HepG2 (cell line): ENCODE results near the gene NR1H3. TPM values are rescaled to one million over a fixed set of nuclear protein-coding genes. Genes with fewer than 3 reads are reported as not detected.

Source experiments
- AHR ChIP-seq: IDR thresholded peaks from 2 replicates; pipeline ENCODE4 v1.6.1; 2018; ENCODE audit warnings: missing genetic modification reagents, missing compliant biosample characterization
- CTCF ChIP-seq: sonication (generic); formaldehyde crosslinking; IDR thresholded peaks from 2 replicates; pipeline ENCODE4 v1.5.0; 2020; ENCODE audit warnings: mild to moderate bottlenecking, missing genetic modification reagents, moderate library complexity
- DDIT3 ChIP-seq: sonication (generic); formaldehyde crosslinking; IDR thresholded peaks from 2 replicates; pipeline ENCODE4 v1.4.0; 2020; ENCODE audit warnings: mild to moderate bottlenecking, missing genetic modification reagents
- GATAD2A ChIP-seq: IDR thresholded peaks from 2 replicates; pipeline ENCODE4 v1.6.1; 2016
- GZF1 ChIP-seq: sonication (generic); formaldehyde crosslinking; IDR thresholded peaks from 2 replicates; pipeline ENCODE4 v1.5.1; 2020; ENCODE audit warnings: mild to moderate bottlenecking, missing genetic modification reagents
- HMGXB4 ChIP-seq, 2 experiments: sonication (generic) in 1 of 2; formaldehyde crosslinking in 1 of 2; IDR thresholded peaks; 2 replicates each; pipeline versions ENCODE4 v1.4.0 to v1.6.1; 2018 to 2020; ENCODE audit warnings: missing genetic modification reagents in 2 of 2, borderline replicate concordance in 1 of 2, low read depth in 1 of 2, mild to moderate bottlenecking in 1 of 2, missing biosample characterization in 1 of 2
- HNRNPL ChIP-seq: fragments of 200-400 bp; formaldehyde crosslinking; IDR thresholded peaks from 2 replicates; pipeline ENCODE4 v1.6.1; 2017; ENCODE audit warnings: mild to moderate bottlenecking, low read depth, low read length
- HOXA5 ChIP-seq: sonication (generic); formaldehyde crosslinking; IDR thresholded peaks from 2 replicates; pipeline ENCODE4 v1.4.0; 2020; ENCODE audit warnings: missing genetic modification reagents
- LCORL ChIP-seq, 2 experiments: fragments of 450-650 bp in 1 of 2; sonication (generic) in 1 of 2; formaldehyde crosslinking in 1 of 2; IDR thresholded peaks; 2 replicates each; pipeline versions ENCODE4 v1.5.0 to v1.6.1; 2017 to 2020; ENCODE audit warnings: antibody characterized with exemption in 1 of 2, missing genetic modification reagents in 1 of 2
- NFE2L2 ChIP-seq: fragments of 150-350 bp; IDR thresholded peaks from 2 replicates; pipeline ENCODE4 v1.6.1; 2014; ENCODE audit warnings: low read length
- PRDM10 ChIP-seq: sonication (generic); formaldehyde crosslinking; IDR thresholded peaks from 2 replicates; pipeline ENCODE4 v1.4.0; 2020; ENCODE audit warnings: low read depth, missing genetic modification reagents
- REPIN1 ChIP-seq: sonication (generic); formaldehyde crosslinking; IDR thresholded peaks from 2 replicates; pipeline ENCODE4 v1.8.0; 2022; ENCODE audit warnings: missing genetic modification reagents, low read depth, mild to moderate bottlenecking, borderline replicate concordance
- RXRB ChIP-seq: IDR thresholded peaks from 2 replicates; pipeline ENCODE4 v1.6.1; 2016; ENCODE audit warnings: borderline replicate concordance, missing genetic modification reagents, missing compliant biosample characterization
- SATB2 ChIP-seq: sonication (generic); formaldehyde crosslinking; IDR thresholded peaks from 2 replicates; pipeline ENCODE4 v1.5.0; 2020; ENCODE audit warnings: missing genetic modification reagents
- TARDBP ChIP-seq: sonication (generic); formaldehyde crosslinking; IDR thresholded peaks from 2 replicates; pipeline ENCODE4 v1.8.0; 2022; ENCODE audit warnings: mild to moderate bottlenecking, missing genetic modification reagents
- U2AF1 ChIP-seq: fragments of 200-400 bp; formaldehyde crosslinking; optimal IDR thresholded peaks from 2 replicates; pipeline ENCODE3; 2017; ENCODE audit warnings: mild to moderate bottlenecking, low read depth, low read length
- XRCC5 ChIP-seq: fragments of 200-400 bp; formaldehyde crosslinking; optimal IDR thresholded peaks from 2 replicates; pipeline ENCODE3; 2017; ENCODE audit warnings: mild to moderate bottlenecking, low read length
- ZBTB38 ChIP-seq: sonication (generic); formaldehyde crosslinking; IDR thresholded peaks from 2 replicates; pipeline ENCODE4 v1.5.1; 2020; ENCODE audit warnings: mild to moderate bottlenecking, missing genetic modification reagents
- ZNF501 ChIP-seq: sonication (generic); formaldehyde crosslinking; IDR thresholded peaks from 2 replicates; pipeline ENCODE4 v1.5.1; 2020; ENCODE audit warnings: mild to moderate bottlenecking, moderate library complexity, missing genetic modification reagents
- ZNF549 ChIP-seq: sonication (generic); formaldehyde crosslinking; IDR thresholded peaks from 2 replicates; pipeline ENCODE4 v1.5.0; 2020; ENCODE audit warnings: missing genetic modification reagents
- ZNF7 ChIP-seq: IDR thresholded peaks from 2 replicates; pipeline ENCODE4 v1.6.1; 2016; ENCODE audit warnings: missing biosample characterization, missing genetic modification reagents
- ZNF709 ChIP-seq: sonication (generic); formaldehyde crosslinking; IDR thresholded peaks from 2 replicates; pipeline ENCODE4 v1.5.0; 2020; ENCODE audit warnings: mild to moderate bottlenecking, missing genetic modification reagents
- ZSCAN12 ChIP-seq: sonication (generic); formaldehyde crosslinking; IDR thresholded peaks from 2 replicates; pipeline ENCODE4 v1.9.0; 2021; ENCODE audit warnings: mild to moderate bottlenecking, missing genetic modification reagents
- polyA plus RNA-seq, 8 experiments: library from polyadenylated mRNA; depleted of rRNA in 3 of 8; stranded (reverse) in 7 of 8; unstranded in 1 of 8; fragments of >200 nt; fragmentation: Illumina TruSeq in 4 of 8; extraction: Trizol in 4 of 8; gene quantifications; 2 replicates each; pipeline versions ENCODE4 v1.2.1 to v1.2.3, GENCODE V29; 2011 to 2016; ENCODE audit warnings: low read depth in 4 of 8, missing spikeins in 1 of 8, mixed read lengths in 1 of 8; ENCODE audit not compliant: insufficient read depth in 1 of 8
- total RNA-seq, 5 experiments: library from RNA; depleted of rRNA; stranded (reverse); fragments of >200 nt; fragmentation: Illumina TruSeq; extraction: Trizol; gene quantifications; 2 replicates each; pipeline ENCODE4 v1.2.3, GENCODE V29; 2016; ENCODE audit warnings: low read depth in 1 of 5

The NR1H3 gene
- total and polyA plus RNA-seq, 2 of the 13 experiments (the other 11 are each of a cell fraction or from before 2014, with no cell fraction given): 41.8 to 102 TPM

GRCh38 chr11:47259232-47259977 lies 1.6 kb downstream of the NR1H3 start (continued):
- TF ChIP-seq ZBTB38 (CRISPR knock-in tag): no peak
- TF ChIP-seq DDIT3 (CRISPR knock-in tag): no peak
- TF ChIP-seq HOXA5: no peak
- TF ChIP-seq SATB2 (CRISPR knock-in tag): no peak
- no peak for TF ChIP-seq ZNF7
- peak; percentile 51 for TF ChIP-seq XRCC5
- TF ChIP-seq NFE2L2: no peak
- no peak for TF ChIP-seq U2AF1
- peak; percentile 55 to 68; a peak in 3 of 4 replicates for TF ChIP-seq HMGXB4 (CRISPR knock-in tag; IDR thresholded peaks at IDR 0.05; ENCODE audit: borderline replicate concordance in 1 of 2, low read depth in 1 of 2)
- 0 out of 2 replicates have a peak, but pooled peaks have one; percentile 34 for TF ChIP-seq GATAD2A (CRISPR knock-in tag)
- TF ChIP-seq ZNF549 (CRISPR knock-in tag): no peak
- TF ChIP-seq GZF1: no peak
- no peak for TF ChIP-seq ZNF709
- TF ChIP-seq RXRB (CRISPR knock-in tag): peak; percentile 45; the same call in 1 of the 2 replicates
- no peak for TF ChIP-seq ZSCAN12
- peak; percentile 89 for TF ChIP-seq CTCF (CRISPR knock-in tag)
- peak; percentile 26; the same call in 1 of the 2 replicates for TF ChIP-seq AHR (CRISPR knock-in tag)
- 0 out of 2 replicates have a peak, but pooled peaks have one; percentile 27 for TF ChIP-seq PRDM10 (CRISPR knock-in tag)
- TF ChIP-seq TARDBP (CRISPR knock-in tag): peak; percentile 31; the same call in 1 of the 2 replicates
- TF ChIP-seq HNRNPL: no peak
- 0 out of 2 replicates have a peak, but pooled peaks have one; percentile 22 for TF ChIP-seq REPIN1 (CRISPR knock-in tag)
- TF ChIP-seq LCORL (IDR thresholded peaks at IDR 0.05): no peak
- peak; percentile 61; the same call in 1 of the 2 replicates for TF ChIP-seq LCORL (CRISPR knock-in tag; IDR thresholded peaks at IDR 0.05)
- 0 out of 2 replicates have a peak, but pooled peaks have one; percentile 37 for TF ChIP-seq ZNF501 (CRISPR knock-in tag)
